GM12878 (cell line): ENCODE data around the gene PABPC1L. TPM values are rescaled to one million over a fixed set of nuclear protein-coding genes. Genes with fewer than 3 reads are reported as not detected.

Source experiments
- ATAC-seq: fragments of 200-7000 bp; cut with Tn5 transposase; 3 replicates; pipeline ENCODE4 v1.9.1; 2020; ENCODE audit warnings: mild to moderate bottlenecking, moderate library complexity
- BruUV-seq: library from RNA; stranded (reverse); fragments of 400-500 nt; replicated peaks from 2 replicates; lab custom pipeline; 2021; lab: Mats Ljungman, UMichigan
- CTCF ChIA-PET: fragments of 300-600 bp; sonication (Branson Sonifier 250); formaldehyde crosslinking; extraction: SDS; loops from one replicate; lab custom pipeline; 2021; ENCODE audit warnings: inconsistent platforms; lab: Yijun Ruan, JAX
- POLR2A ChIA-PET: fragments of 350-600 bp; formaldehyde crosslinking; extraction: SDS; loops from one replicate; lab custom pipeline; 2021; ENCODE audit warnings: inconsistent platforms; lab: Charles Lee
- RAD21 ChIA-PET: fragments of 300-600 bp; sonication (Branson Sonifier 250); formaldehyde crosslinking; loops from one replicate; lab custom pipeline; 2023; ENCODE audit warnings: antibody characterized with exemption; ENCODE audit not compliant: unreplicated experiment; lab: Charles Lee
- SMC1A ChIA-PET: fragments of 300-600 bp; sonication (Branson Sonifier 250); formaldehyde crosslinking; loops from one replicate; lab custom pipeline; 2023; ENCODE audit not compliant: unreplicated experiment, uncharacterized antibody; lab: Charles Lee
- DNase-seq: peaks from one replicate; pipeline ENCODE4 v3.0.0-alpha.2; 2011; ENCODE audit warnings: low read depth, low spot score
- FAIRE-seq: peaks from 3 replicates; lab custom pipeline; 2011; peaks lifted over from hg19 to GRCh38; lab: Jason Lieb, UNC
- H2AFZ ChIP-seq: 2 replicates; pipeline ENCODE4 v1.6.0; 2011; ENCODE audit warnings: low read depth, low read length, control low read depth; ENCODE audit not compliant: control insufficient read depth
- H3K27ac ChIP-seq: 2 replicates; pipeline ENCODE4 v1.5.1; 2011; ENCODE audit warnings: control low read depth; ENCODE audit not compliant: control insufficient read depth, insufficient read depth
- H3K27me3 ChIP-seq, 2 experiments: replicated peaks in 1 of 2; 2 replicates each; pipeline versions ENCODE4 v1.6.0 to v1.6.1; 2011; ENCODE audit warnings: low read length in 1 of 2; ENCODE audit not compliant: control insufficient read depth in 2 of 2, insufficient read depth in 2 of 2
- H3K36me3 ChIP-seq, 2 experiments: 2 replicates each; pipeline ENCODE4 v1.5.1; 2011; ENCODE audit warnings: low read length in 1 of 2; ENCODE audit not compliant: control insufficient read depth in 2 of 2, insufficient read depth in 2 of 2
- H3K4me1 ChIP-seq: 2 replicates; pipeline ENCODE4 v1.6.1; 2011; ENCODE audit warnings: mild to moderate bottlenecking, low read length, moderate library complexity, mixed read lengths; ENCODE audit not compliant: control insufficient read depth, insufficient read depth
- H3K4me2 ChIP-seq: 2 replicates; pipeline ENCODE4 v1.6.0; 2011; ENCODE audit warnings: control low read depth; ENCODE audit not compliant: control insufficient read depth, insufficient read depth
- H3K4me3 ChIP-seq: fragments of 200-600 bp; sonication (generic); 2 replicates; pipeline ENCODE4 v1.5.1; 2016
- H3K79me2 ChIP-seq: 2 replicates; pipeline ENCODE4 v1.6.0; 2011; ENCODE audit warnings: low read length; ENCODE audit not compliant: control insufficient read depth, insufficient read depth
- H3K9ac ChIP-seq: 2 replicates; pipeline ENCODE4 v1.8.0; 2011; ENCODE audit warnings: low read length, control low read depth, mixed read lengths; ENCODE audit not compliant: control insufficient read depth, insufficient read depth
- H3K9me3 ChIP-seq: replicated peaks from 3 replicates; pipeline ENCODE4 v1.5.1; 2011; ENCODE audit warnings: mild to moderate bottlenecking, low read length; ENCODE audit not compliant: control insufficient read depth, insufficient read depth
- H4K20me1 ChIP-seq: 2 replicates; pipeline ENCODE4 v1.6.0; 2011; ENCODE audit not compliant: control insufficient read depth, insufficient read depth
- CUX1 ChIP-seq: IDR thresholded peaks from 2 replicates; pipeline ENCODE4 v1.6.1; 2012; ENCODE audit warnings: improper control_type of control experiment, low read depth, low read length; ENCODE audit not compliant: insufficient replicate concordance
- REST ChIP-seq: IDR thresholded peaks from 2 replicates; pipeline ENCODE4 v1.6.1; 2012; ENCODE audit warnings: mild to moderate bottlenecking, low read depth, low read length
- WGBS: methylation state at CpG from one replicate; pipeline ENCODE4 v1.1.6; 2016; ENCODE audit warnings: low lambda C conversion rate; ENCODE audit not compliant: insufficient replicate concordance, insufficient coverage; ENCODE audit errors: missing lambda C conversion rate; 5-methylcytosine and 5-hydroxymethylcytosine counted together
- in situ Hi-C: fragments of 300-500 bp; cut with MboI; formaldehyde crosslinking; loops from 9 replicates; pipeline ENCODE4 v1.14.3; 2018; ENCODE audit warnings: mixed read lengths
- intact Hi-C: fragments of 100-400 bp; cut with micrococcal nuclease; formaldehyde crosslinking; loops from one replicate; pipeline ENCODE4 v1.14.2; 2022; ENCODE audit not compliant: unreplicated experiment
- polyA plus RNA-seq, 11 experiments: library from polyadenylated mRNA; depleted of rRNA in 4 of 11; unstranded in 6 of 11; stranded (reverse) in 5 of 11; fragments of >200 nt; fragmentation: Nextera tagmentation in 4 of 11; fragmentation: Illumina TruSeq in 1 of 11; extraction: Ambion mirVana in 4 of 11; extraction: Trizol in 1 of 11; gene quantifications; 1 replicate in 1 of 11; 2 replicates in 10 of 11; pipeline versions ENCODE4 v1.2.1 to v1.2.3, GENCODE V29; 2011 to 2016; ENCODE audit warnings: inconsistent platforms in 2 of 11, missing spikeins in 2 of 11, low read depth in 1 of 11
- total RNA-seq, 4 experiments: library from RNA; depleted of rRNA in 3 of 4; stranded (reverse); fragments of >200 nt in 3 of 4; fragmentation: Illumina TruSeq in 1 of 4; extraction: Trizol in 1 of 4; gene quantifications; 2 replicates each; pipeline versions ENCODE4 v1.2.1 to v1.2.3, GENCODE V29; 2013 to 2021

The PABPC1L gene
- total and polyA plus RNA-seq, 10 of the 15 experiments (the other 5 are each of a cell fraction or from before 2014, with no cell fraction given): 6.1 to 66.8 (median 11.9) TPM

GRCh38 chr20:44973053-44973452 lies 63.2 kb downstream of the PABPC1L start:
- ATAC-seq (no peak), DNase-seq (no peak), FAIRE-seq (no peak)
- H3K4me1 ChIP-seq: peaks cover 3% of the 10 kb centered on the region
- no peaks in the 10 kb centered on the region for H3K27me3 ChIP-seq
- H3K4me2 ChIP-seq: peak overlapping the region; percentile 38; the same call in 1 of the 2 replicates
- WGBS: 89% methylated on average over 2 of the region's 2 CpGs
- H3K36me3 ChIP-seq: peaks cover 7 to 36% of the 10 kb centered on the region in 2 experiments
- intact Hi-C loops: no loop called here
- no peak overlapping the region for H2AFZ ChIP-seq
- no peak overlapping the region for H3K9ac ChIP-seq
- ChIA-PET POLR2A (no interaction called here), CTCF (interaction anchor here (1.6 to 5.4 kb wide), 2 partner anchors 13 to 122 kb away, joined by 3 to 21 read pairs; partner anchors contain the start of gene TOMM34), SMC1A (interaction anchor here (1.6 kb wide), 1 partner anchor 20 kb away, joined by 4 read pairs; no protein-coding TSS in a partner anchor), RAD21 (interaction anchor here (3.3 kb wide), 1 partner anchor 17 kb away, joined by 14 read pairs; no protein-coding TSS in a partner anchor)
- no peaks in the 10 kb centered on the region for H4K20me1 ChIP-seq
- in situ Hi-C loops: no loop called here
- no peaks in the 10 kb centered on the region for H3K9me3 ChIP-seq
- H3K4me3 ChIP-seq: no peak overlapping the region
- H3K79me2 ChIP-seq: peaks cover 88% of the 10 kb centered on the region
- TF ChIP-seq REST (no peak), CUX1 (no peak)
- H3K27ac ChIP-seq: peak overlapping the region; percentile 23; the same call in 1 of the 2 replicates
- no TSS peak for BruUV-seq
